Parathyroid adenoma (tissue), 2 donors: ENCODE data around the gene DMD.
"Not testable (repeated sequence)": the region's sequence is repeated elsewhere in the genome, so short reads cannot be mapped to it uniquely, and the experiment has no call there.

Experiments
- H2AFZ ChIP-seq: fragments of 300-600 bp; sonication (generic); one replicate; pipeline ENCODE4 v1.7.0; 2017; ENCODE audit warnings: antibody characterized with exemption, mild to moderate bottlenecking
- H3K27ac ChIP-seq: fragments of 300-600 bp; sonication (generic); one replicate; pipeline ENCODE4 v1.7.0; 2017
- H3K27me3 ChIP-seq: fragments of 300-600 bp; sonication (generic); one replicate; pipeline ENCODE4 v1.7.0; 2017; ENCODE audit warnings: low read length; ENCODE audit not compliant: control insufficient read depth, insufficient read depth
- H3K36me3 ChIP-seq: fragments of 300-600 bp; sonication (generic); one replicate; pipeline ENCODE4 v1.7.0; 2017; ENCODE audit warnings: low read length; ENCODE audit not compliant: control insufficient read depth, insufficient read depth
- H3K4me1 ChIP-seq: fragments of 300-600 bp; sonication (generic); one replicate; pipeline ENCODE4 v1.7.0; 2017; ENCODE audit warnings: control low read depth
- H3K4me2 ChIP-seq: fragments of 300-600 bp; sonication (generic); one replicate; pipeline ENCODE4 v1.7.0; 2017; ENCODE audit warnings: low read length
- H3K4me3 ChIP-seq: fragments of 300-600 bp; sonication (generic); one replicate; pipeline ENCODE4 v1.7.0; 2017; ENCODE audit warnings: low read depth, low read length
- H3K79me2 ChIP-seq: fragments of 300-600 bp; sonication (generic); one replicate; pipeline ENCODE4 v1.7.0; 2017; ENCODE audit warnings: control low read depth
- H3K9ac ChIP-seq: fragments of 300-600 bp; sonication (generic); one replicate; pipeline ENCODE4 v1.7.0; 2017; ENCODE audit warnings: mild to moderate bottlenecking
- H3K9me3 ChIP-seq: fragments of 300-600 bp; sonication (generic); one replicate; pipeline ENCODE4 v1.7.0; 2017; ENCODE audit warnings: low read length; ENCODE audit not compliant: control insufficient read depth
- TF ChIP-seq, protein P1 (sequence below): fragments of 300-600 bp; sonication (generic); IDR thresholded peaks from one replicate; pipeline ENCODE4 v1.7.0; 2017; ENCODE audit warnings: antibody characterized with exemption, mild to moderate bottlenecking
- donor health status: primary hyperparathyroidism.

DMD gene

DNA sequence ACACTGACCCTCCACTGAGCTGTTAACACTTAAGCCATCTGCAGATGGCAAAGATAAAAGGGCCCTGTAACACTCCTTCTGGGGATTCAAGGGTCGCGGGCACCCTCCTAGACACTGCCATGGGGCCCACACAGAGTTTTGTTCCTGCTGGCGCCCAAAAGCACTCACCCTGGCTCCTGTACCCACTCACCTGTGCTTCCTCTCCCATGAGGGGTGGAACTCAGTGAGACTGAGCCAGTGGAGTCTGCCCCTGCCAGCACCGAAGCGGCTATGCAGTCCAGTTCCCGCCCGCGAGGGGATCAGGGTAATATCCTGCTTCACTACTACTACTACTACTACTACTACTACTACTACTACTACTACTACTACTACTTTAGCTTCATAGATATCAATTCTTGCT lies 1827.4 kb downstream of the DMD start:
- no peak overlapping the region for H3K9ac ChIP-seq
- H3K4me3 ChIP-seq = no peak overlapping the region
- no peaks in the 10 kb centered on the region for H3K9me3 ChIP-seq
- H3K4me2 ChIP-seq = no peak overlapping the region
- H3K4me1 ChIP-seq = no peaks in the 10 kb centered on the region
- H3K79me2 ChIP-seq = no peaks in the 10 kb centered on the region
- TF ChIP-seq, protein P1, sequence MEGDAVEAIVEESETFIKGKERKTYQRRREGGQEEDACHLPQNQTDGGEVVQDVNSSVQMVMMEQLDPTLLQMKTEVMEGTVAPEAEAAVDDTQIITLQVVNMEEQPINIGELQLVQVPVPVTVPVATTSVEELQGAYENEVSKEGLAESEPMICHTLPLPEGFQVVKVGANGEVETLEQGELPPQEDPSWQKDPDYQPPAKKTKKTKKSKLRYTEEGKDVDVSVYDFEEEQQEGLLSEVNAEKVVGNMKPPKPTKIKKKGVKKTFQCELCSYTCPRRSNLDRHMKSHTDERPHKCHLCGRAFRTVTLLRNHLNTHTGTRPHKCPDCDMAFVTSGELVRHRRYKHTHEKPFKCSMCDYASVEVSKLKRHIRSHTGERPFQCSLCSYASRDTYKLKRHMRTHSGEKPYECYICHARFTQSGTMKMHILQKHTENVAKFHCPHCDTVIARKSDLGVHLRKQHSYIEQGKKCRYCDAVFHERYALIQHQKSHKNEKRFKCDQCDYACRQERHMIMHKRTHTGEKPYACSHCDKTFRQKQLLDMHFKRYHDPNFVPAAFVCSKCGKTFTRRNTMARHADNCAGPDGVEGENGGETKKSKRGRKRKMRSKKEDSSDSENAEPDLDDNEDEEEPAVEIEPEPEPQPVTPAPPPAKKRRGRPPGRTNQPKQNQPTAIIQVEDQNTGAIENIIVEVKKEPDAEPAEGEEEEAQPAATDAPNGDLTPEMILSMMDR = no peak
- H3K36me3 ChIP-seq = no peaks in the 10 kb centered on the region
- H3K27me3 ChIP-seq = no peaks in the 10 kb centered on the region
- H2AFZ ChIP-seq = no peak overlapping the region
- no peak overlapping the region for H3K27ac ChIP-seq

- H3K27me3 ChIP-seq, H3K36me3 ChIP-seq, H3K79me2 ChIP-seq, H3K9me3 ChIP-seq, H3K4me2 ChIP-seq, H3K9ac ChIP-seq, H3K27ac ChIP-seq, H3K4me3 ChIP-seq, H3K4me1 ChIP-seq, H2AFZ ChIP-seq: not testable (repeated sequence)
These were observed 1832.4 kb downstream of the DMD start for GRCh38 chrX:31378973-31379372.

DNA sequence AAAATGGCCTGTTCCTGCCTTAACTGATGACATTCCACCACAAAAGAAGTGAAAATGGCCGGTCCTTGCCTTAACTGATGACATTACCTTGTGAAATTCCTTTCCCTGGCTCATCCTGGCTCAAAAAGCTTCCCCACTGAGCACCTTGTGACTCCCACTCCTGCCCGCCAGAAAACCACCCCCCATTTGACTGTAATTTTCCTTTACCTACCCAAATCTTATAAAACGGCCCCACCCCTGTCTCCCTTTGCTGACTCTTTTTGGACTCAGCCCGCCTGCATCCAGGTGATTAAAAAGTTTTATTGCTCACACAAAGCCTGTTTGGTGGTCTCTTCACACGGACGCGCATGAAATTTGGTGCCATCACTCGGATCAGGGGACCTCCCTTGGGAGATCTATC lies 1833.5 kb downstream of the DMD start:
- not testable (repeated sequence) for H3K4me2 ChIP-seq, H3K4me3 ChIP-seq, H3K79me2 ChIP-seq

GRCh38 chrX:31376408-31377022 lies 1834.8 kb downstream of the DMD start:
- no peaks in the 10 kb centered on the region for H3K27me3 ChIP-seq

More for the DNA sequence above, 1833.5 kb downstream of the DMD start:
- H3K27me3 ChIP-seq, H3K36me3 ChIP-seq, H3K27ac ChIP-seq, H2AFZ ChIP-seq, H3K9me3 ChIP-seq, H3K9ac ChIP-seq, H3K4me1 ChIP-seq: not testable (repeated sequence)

DNA sequence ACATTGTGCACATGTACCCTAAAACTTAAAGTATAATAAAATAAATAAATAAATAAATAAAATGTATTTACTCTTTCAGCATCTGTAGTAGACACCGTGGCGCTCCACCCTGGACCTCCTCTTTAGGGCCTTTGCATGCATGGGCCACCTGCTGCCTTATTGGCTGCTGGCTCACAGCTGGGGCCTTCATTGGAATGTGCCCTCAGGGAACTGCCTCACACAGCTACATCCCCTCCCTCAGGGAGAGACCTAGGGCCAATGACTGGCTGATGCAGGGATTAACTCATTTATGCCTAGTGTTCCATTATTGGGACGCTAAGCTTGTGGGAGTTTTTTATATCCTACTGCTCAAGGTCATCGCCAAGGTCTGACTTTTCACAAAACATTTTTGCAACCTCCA lies 1836.6 kb downstream of the DMD start:
- no peak overlapping the region for H3K4me3 ChIP-seq
- H3K4me1 ChIP-seq = no peaks in the 10 kb centered on the region
- H3K27me3 ChIP-seq = no peaks in the 10 kb centered on the region
- no peak overlapping the region for H3K4me2 ChIP-seq
- no peaks in the 10 kb centered on the region for H3K36me3 ChIP-seq
- no peak overlapping the region for H2AFZ ChIP-seq
- H3K27ac ChIP-seq = no peak overlapping the region
- H3K79me2 ChIP-seq = no peaks in the 10 kb centered on the region
- no peaks in the 10 kb centered on the region for H3K9me3 ChIP-seq
- no peak overlapping the region for H3K9ac ChIP-seq
- TF ChIP-seq, protein P1 = no peak

More at GRCh38 chrX:31376408-31377022, 1834.8 kb downstream of the DMD start:
- H2AFZ ChIP-seq = no peak overlapping the region
- H3K4me1 ChIP-seq = no peaks in the 10 kb centered on the region
- no peak overlapping the region for H3K9ac ChIP-seq
- H3K4me3 ChIP-seq = no peak overlapping the region
- no peaks in the 10 kb centered on the region for H3K79me2 ChIP-seq
- TF ChIP-seq, protein P1 = no peak
- H3K4me2 ChIP-seq = no peak overlapping the region
- H3K9me3 ChIP-seq = no peaks in the 10 kb centered on the region
- H3K36me3 ChIP-seq = no peaks in the 10 kb centered on the region
- H3K27ac ChIP-seq = no peak overlapping the region

DNA sequence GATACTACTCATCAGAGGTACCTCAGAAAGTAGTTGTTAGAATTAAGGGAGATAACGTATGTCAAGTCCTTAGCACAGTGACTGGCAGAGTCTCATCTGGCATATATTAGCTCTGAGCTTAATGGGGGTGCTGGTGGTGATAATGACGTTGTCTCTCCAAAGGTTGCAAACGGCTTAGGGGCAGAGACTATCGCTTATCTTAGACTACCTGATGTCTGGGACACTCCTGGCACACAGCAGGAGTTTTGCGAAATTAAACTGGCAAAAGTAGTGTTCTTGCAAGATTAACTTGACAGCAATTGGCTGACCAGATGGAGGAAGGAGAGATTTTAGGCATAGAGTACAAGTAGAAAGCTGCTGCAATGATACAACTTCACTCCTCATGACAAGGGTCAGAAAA lies 1839.4 kb downstream of the DMD start:
- H3K4me3 ChIP-seq = no peak overlapping the region
- TF ChIP-seq, protein P1 = no peak
- H3K79me2 ChIP-seq = no peaks in the 10 kb centered on the region
- no peak overlapping the region for H3K4me2 ChIP-seq
- H3K36me3 ChIP-seq = no peaks in the 10 kb centered on the region
- no peak overlapping the region for H2AFZ ChIP-seq
- no peaks in the 10 kb centered on the region for H3K4me1 ChIP-seq
- H3K27me3 ChIP-seq = no peaks in the 10 kb centered on the region
- H3K9me3 ChIP-seq = no peaks in the 10 kb centered on the region
- no peak overlapping the region for H3K9ac ChIP-seq
- H3K27ac ChIP-seq = no peak overlapping the region
